Ishikawa (cell line): Measurements from ENCODE around the gene C11orf24.

ENCODE experiments used
- EP300 ChIP-seq: IDR thresholded peaks from 2 replicates; pipeline ENCODE4 v1.6.1; 2012; ENCODE audit warnings: borderline replicate concordance
- NFIC ChIP-seq: IDR thresholded peaks from 2 replicates; pipeline ENCODE4 v1.6.1; 2012
- RAD21 ChIP-seq: IDR thresholded peaks from 2 replicates; pipeline ENCODE4 v1.6.1; 2012; ENCODE audit warnings: low read depth
- TAF1 ChIP-seq: IDR thresholded peaks from 2 replicates; pipeline ENCODE4 v1.6.1; 2012; ENCODE audit warnings: low read depth, mild to moderate bottlenecking
- ZBTB7A ChIP-seq: IDR thresholded peaks from 2 replicates; pipeline ENCODE4 v1.6.1; 2012; ENCODE audit warnings: low read depth
- TF ChIP-seq, protein P1 (sequence below): IDR thresholded peaks from 2 replicates; pipeline ENCODE4 v1.6.1; 2012
- TF ChIP-seq, protein P2 (sequence below): IDR thresholded peaks from 2 replicates; pipeline ENCODE4 v1.6.1; 2012
- TF ChIP-seq, protein P3 (sequence below): IDR thresholded peaks from 2 replicates; pipeline ENCODE4 v1.6.1; 2012; ENCODE audit warnings: low read depth, mild to moderate bottlenecking

GRCh38 chr11:68221406-68221805, 50.4 kb downstream of the C11orf24 start:
- TF ChIP-seq RAD21 (no peak), ZBTB7A (no peak), EP300 (no peak), TAF1 (no peak), NFIC (no peak)
- TF ChIP-seq, protein P1, sequence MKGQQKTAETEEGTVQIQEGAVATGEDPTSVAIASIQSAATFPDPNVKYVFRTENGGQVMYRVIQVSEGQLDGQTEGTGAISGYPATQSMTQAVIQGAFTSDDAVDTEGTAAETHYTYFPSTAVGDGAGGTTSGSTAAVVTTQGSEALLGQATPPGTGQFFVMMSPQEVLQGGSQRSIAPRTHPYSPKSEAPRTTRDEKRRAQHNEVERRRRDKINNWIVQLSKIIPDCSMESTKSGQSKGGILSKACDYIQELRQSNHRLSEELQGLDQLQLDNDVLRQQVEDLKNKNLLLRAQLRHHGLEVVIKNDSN = no peak
- TF ChIP-seq, protein P2, sequence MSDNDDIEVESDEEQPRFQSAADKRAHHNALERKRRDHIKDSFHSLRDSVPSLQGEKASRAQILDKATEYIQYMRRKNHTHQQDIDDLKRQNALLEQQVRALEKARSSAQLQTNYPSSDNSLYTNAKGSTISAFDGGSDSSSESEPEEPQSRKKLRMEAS = no peak
- TF ChIP-seq, protein P3, sequence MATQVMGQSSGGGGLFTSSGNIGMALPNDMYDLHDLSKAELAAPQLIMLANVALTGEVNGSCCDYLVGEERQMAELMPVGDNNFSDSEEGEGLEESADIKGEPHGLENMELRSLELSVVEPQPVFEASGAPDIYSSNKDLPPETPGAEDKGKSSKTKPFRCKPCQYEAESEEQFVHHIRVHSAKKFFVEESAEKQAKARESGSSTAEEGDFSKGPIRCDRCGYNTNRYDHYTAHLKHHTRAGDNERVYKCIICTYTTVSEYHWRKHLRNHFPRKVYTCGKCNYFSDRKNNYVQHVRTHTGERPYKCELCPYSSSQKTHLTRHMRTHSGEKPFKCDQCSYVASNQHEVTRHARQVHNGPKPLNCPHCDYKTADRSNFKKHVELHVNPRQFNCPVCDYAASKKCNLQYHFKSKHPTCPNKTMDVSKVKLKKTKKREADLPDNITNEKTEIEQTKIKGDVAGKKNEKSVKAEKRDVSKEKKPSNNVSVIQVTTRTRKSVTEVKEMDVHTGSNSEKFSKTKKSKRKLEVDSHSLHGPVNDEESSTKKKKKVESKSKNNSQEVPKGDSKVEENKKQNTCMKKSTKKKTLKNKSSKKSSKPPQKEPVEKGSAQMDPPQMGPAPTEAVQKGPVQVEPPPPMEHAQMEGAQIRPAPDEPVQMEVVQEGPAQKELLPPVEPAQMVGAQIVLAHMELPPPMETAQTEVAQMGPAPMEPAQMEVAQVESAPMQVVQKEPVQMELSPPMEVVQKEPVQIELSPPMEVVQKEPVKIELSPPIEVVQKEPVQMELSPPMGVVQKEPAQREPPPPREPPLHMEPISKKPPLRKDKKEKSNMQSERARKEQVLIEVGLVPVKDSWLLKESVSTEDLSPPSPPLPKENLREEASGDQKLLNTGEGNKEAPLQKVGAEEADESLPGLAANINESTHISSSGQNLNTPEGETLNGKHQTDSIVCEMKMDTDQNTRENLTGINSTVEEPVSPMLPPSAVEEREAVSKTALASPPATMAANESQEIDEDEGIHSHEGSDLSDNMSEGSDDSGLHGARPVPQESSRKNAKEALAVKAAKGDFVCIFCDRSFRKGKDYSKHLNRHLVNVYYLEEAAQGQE = no peak
